DND-41 (cell line): ENCODE results near the gene MEGF8.

Experiments
- ATAC-seq: fragments of 200-7000 bp; cut with Tn5 transposase; 3 replicates; pipeline ENCODE4 v1.9.1; 2021; ENCODE audit warnings: low read depth; ENCODE audit not compliant: insufficient read depth
- DNase-seq: peaks from one replicate; pipeline ENCODE4 v3.0.0-alpha.2; 2020
- H2AFZ ChIP-seq: 2 replicates; pipeline ENCODE4 v1.6.0; 2012; ENCODE audit warnings: low read depth, low read length
- H3K27ac ChIP-seq: 2 replicates; pipeline ENCODE4 v1.5.1; 2012; ENCODE audit warnings: low read length, inconsistent platforms
- H3K27me3 ChIP-seq: fragments of 200-600 bp; sonication (generic); 2 replicates; pipeline ENCODE4 v1.6.0; 2012; ENCODE audit warnings: low read length, mild to moderate bottlenecking, inconsistent platforms; ENCODE audit not compliant: insufficient read depth, poor library complexity
- H3K36me3 ChIP-seq: 2 replicates; pipeline ENCODE4 v1.5.1; 2012; ENCODE audit warnings: low read length, inconsistent platforms; ENCODE audit not compliant: insufficient read depth
- H3K4me1 ChIP-seq: 2 replicates; pipeline ENCODE4 v1.5.1; 2012; ENCODE audit warnings: mild to moderate bottlenecking, low read length; ENCODE audit not compliant: insufficient read depth
- H3K4me2 ChIP-seq: 2 replicates; pipeline ENCODE4 v1.6.0; 2012; ENCODE audit warnings: mild to moderate bottlenecking, moderate library complexity, low read length, inconsistent platforms; ENCODE audit not compliant: insufficient read depth
- H3K4me3 ChIP-seq, 2 experiments: fragments of 200-600 bp in 1 of 2; shearing (Covaris generic) in 1 of 2; 2 replicates each; pipeline ENCODE4 v1.5.1; 2012 to 2016; ENCODE audit warnings: inconsistent platforms in 2 of 2, low read length in 2 of 2, mild to moderate bottlenecking in 2 of 2, low read depth in 1 of 2, moderate library complexity in 1 of 2
- H3K79me2 ChIP-seq: 2 replicates; pipeline ENCODE4 v1.6.0; 2012; ENCODE audit warnings: low read length, inconsistent platforms; ENCODE audit not compliant: insufficient read depth
- H3K9ac ChIP-seq: 2 replicates; pipeline ENCODE4 v1.6.0; 2012; ENCODE audit warnings: low read depth, mild to moderate bottlenecking, inconsistent platforms, low read length, moderate library complexity
- H3K9me3 ChIP-seq: 2 replicates; pipeline ENCODE4 v1.5.1; 2012; ENCODE audit warnings: low read length, moderate library complexity, mild to moderate bottlenecking, inconsistent platforms; ENCODE audit not compliant: insufficient read depth, severe bottlenecking
- H4K20me1 ChIP-seq: 2 replicates; pipeline ENCODE4 v1.6.0; 2012; ENCODE audit warnings: low read length; ENCODE audit not compliant: insufficient read depth
- CTCF ChIP-seq: IDR thresholded peaks from 2 replicates; pipeline ENCODE4 v1.5.1; 2012; ENCODE audit warnings: borderline replicate concordance, low read length, moderate library complexity, mild to moderate bottlenecking; ENCODE audit not compliant: poor library complexity, severe bottlenecking; ENCODE audit errors: extremely low read depth
- EZH2 ChIP-seq: IDR thresholded peaks from 3 replicates; pipeline ENCODE4 v1.6.1; 2012; ENCODE audit warnings: borderline replicate concordance, low read depth, mild to moderate bottlenecking, moderate library complexity, low read length, inconsistent platforms; ENCODE audit not compliant: severe bottlenecking

MEGF8 gene

GRCh38 chr19:42311657-42312056 is 13.8 kb upstream of the MEGF8 start:
- Histone ChIP-seq H3K9ac (no peak overlapping the region), H2AFZ (no peak overlapping the region), H3K9me3 (no peaks in the 10 kb centered on the region), H3K4me1 (peaks cover 16% of the 10 kb centered on the region), H3K27ac (no peak overlapping the region), H3K4me3 (no peak overlapping the region), H3K4me2 (no peak overlapping the region), H3K36me3 (no peaks in the 10 kb centered on the region), H4K20me1 (peaks cover 3% of the 10 kb centered on the region), H3K27me3 (peaks cover 34% of the 10 kb centered on the region), H3K79me2 (no peaks in the 10 kb centered on the region)
- ATAC-seq = 0 out of 3 replicates have a peak, but pooled peaks have one; percentile 41
- no peak for DNase-seq
- TF ChIP-seq EZH2 (no peak), CTCF (peak; percentile 40)

GRCh38 chr19:42312370-42312769 is 13.1 kb upstream of the MEGF8 start:
- H3K9me3 ChIP-seq = no peaks in the 10 kb centered on the region
- H3K9ac ChIP-seq = no peak overlapping the region
- peaks cover 16% of the 10 kb centered on the region for H3K4me1 ChIP-seq
- DNase-seq = no peak
- no peaks in the 10 kb centered on the region for H3K79me2 ChIP-seq
- peaks cover 3% of the 10 kb centered on the region for H4K20me1 ChIP-seq
- H3K4me2 ChIP-seq = 0 out of 2 replicates have a peak overlapping the region, but pooled peaks have one; percentile 57
- peaks cover 34% of the 10 kb centered on the region for H3K27me3 ChIP-seq
- no peak for ATAC-seq
- no peaks in the 10 kb centered on the region for H3K36me3 ChIP-seq
- TF ChIP-seq CTCF (no peak), EZH2 (no peak)
- no peak overlapping the region for H3K4me3 ChIP-seq
- no peak overlapping the region for H2AFZ ChIP-seq
- no peak overlapping the region for H3K27ac ChIP-seq

- Histone ChIP-seq H3K4me2 (peak within 1 kb of the TSS; percentile 57), H4K20me1 (peaks cover 3% of the 10 kb centered on the region), H2AFZ (no peak within 1 kb of the TSS), H3K9ac (peak within 1 kb of the TSS; percentile 12; the same call in 1 of the 2 replicates), H3K27me3 (peaks cover 34% of the 10 kb centered on the region), H3K9me3 (no peaks in the 10 kb centered on the region), H3K36me3 (no peaks in the 10 kb centered on the region), H3K79me2 (no peaks in the 10 kb centered on the region), H3K4me3 (peak within 1 kb of the TSS in 1 of 2 experiments; percentile 47; a peak in 2 of 4 replicates), H3K4me1 (peaks cover 16% of the 10 kb centered on the region), H3K27ac (no peak within 1 kb of the TSS)
- peak; percentile 50 for DNase-seq
- peak; percentile 13 for TF ChIP-seq CTCF
- peak; percentile 75 for TF ChIP-seq EZH2
- peak; percentile 89 for ATAC-seq
Observed at GRCh38 chr19:42313096-42313839, 12.2 kb upstream of the MEGF8 start, which contains the start of gene TMEM145. TSS of gene TMEM145 (plus strand) at chr19:42313309. CDS start at chr19:42313377, 68 bp downstream.
